ENCODE measurements around the gene S1PR3.

DNA sequence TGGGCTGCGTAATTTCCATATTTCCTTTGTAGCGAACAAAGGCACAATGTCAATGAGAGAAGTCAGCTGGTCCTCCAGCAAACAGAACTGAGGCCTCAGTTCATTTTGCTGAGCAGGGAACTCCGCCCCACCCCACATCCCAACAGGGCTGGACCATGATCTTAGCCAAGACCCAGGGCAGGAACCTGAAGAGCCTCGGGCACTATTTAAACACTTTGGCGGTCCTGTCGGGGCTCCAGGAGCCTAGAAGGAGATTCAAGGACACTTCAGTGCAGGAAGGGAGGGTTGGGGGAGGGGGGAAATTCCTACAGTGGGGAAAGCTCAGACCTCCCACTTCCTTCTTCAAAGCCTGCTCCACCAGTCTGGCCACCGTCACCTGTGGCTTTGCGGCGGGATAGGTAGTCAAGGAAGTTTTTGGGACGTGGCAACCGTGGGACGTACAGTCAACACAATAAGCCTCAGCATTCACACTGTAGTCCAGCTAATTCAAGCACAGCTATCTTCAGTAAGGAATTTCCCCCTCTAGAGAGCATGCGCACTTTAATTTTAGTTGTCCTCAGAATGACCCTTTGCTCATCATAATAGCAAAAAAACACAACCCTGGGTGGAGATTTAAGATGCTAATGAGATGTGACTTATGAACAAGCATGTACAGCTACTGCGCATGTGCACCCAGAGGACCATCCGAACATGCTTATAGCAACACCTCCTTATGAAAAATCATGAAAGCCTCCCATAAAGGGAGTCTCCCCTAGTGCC lies 30.9 kb downstream of the S1PR3 start:
- TF ChIP-seq, protein P1, sequence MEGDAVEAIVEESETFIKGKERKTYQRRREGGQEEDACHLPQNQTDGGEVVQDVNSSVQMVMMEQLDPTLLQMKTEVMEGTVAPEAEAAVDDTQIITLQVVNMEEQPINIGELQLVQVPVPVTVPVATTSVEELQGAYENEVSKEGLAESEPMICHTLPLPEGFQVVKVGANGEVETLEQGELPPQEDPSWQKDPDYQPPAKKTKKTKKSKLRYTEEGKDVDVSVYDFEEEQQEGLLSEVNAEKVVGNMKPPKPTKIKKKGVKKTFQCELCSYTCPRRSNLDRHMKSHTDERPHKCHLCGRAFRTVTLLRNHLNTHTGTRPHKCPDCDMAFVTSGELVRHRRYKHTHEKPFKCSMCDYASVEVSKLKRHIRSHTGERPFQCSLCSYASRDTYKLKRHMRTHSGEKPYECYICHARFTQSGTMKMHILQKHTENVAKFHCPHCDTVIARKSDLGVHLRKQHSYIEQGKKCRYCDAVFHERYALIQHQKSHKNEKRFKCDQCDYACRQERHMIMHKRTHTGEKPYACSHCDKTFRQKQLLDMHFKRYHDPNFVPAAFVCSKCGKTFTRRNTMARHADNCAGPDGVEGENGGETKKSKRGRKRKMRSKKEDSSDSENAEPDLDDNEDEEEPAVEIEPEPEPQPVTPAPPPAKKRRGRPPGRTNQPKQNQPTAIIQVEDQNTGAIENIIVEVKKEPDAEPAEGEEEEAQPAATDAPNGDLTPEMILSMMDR (IDR thresholded peaks at IDR 0.05; ENCODE audit: extremely low read depth in 1 of 2, insufficient read depth in 1 of 2, low read depth in 1 of 2, low read length in 2 of 2): no peak
- TF ChIP-seq POLR2A (IDR thresholded peaks at IDR 0.05; ENCODE audit: low read depth, low read length) (no peak), EZH2 (IDR thresholded peaks at IDR 0.05; ENCODE audit: borderline replicate concordance, low read depth, low read length, severe bottlenecking) (no peak), GATA2 (IDR thresholded peaks at IDR 0.05; ENCODE audit: insufficient read depth, insufficient read length, low read depth, low read length) (no peak), MYC (IDR thresholded peaks at IDR 0.05; ENCODE audit: low read depth, low read length) (no peak), POLR2AphosphoS5 (IDR thresholded peaks at IDR 0.05; ENCODE audit: insufficient read depth, low read depth, low read length) (no peak)
- TF ChIP-seq, protein P2, sequence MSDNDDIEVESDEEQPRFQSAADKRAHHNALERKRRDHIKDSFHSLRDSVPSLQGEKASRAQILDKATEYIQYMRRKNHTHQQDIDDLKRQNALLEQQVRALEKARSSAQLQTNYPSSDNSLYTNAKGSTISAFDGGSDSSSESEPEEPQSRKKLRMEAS (IDR thresholded peaks at IDR 0.05; ENCODE audit: insufficient read depth, insufficient read length): no peak

Measured in endothelial cell of umbilical vein (primary cell).